ENCODE results near the gene PACS1.
"Not testable (repeated sequence)": the region's sequence is repeated elsewhere in the genome, so short reads cannot be mapped to it uniquely, and the experiment has no call there.

PACS1 gene

GRCh38 chr11:66264383-66264782 lies 194.3 kb downstream of the PACS1 start:
- no peak for DNase-seq

GRCh38 chr11:66264914-66265313 lies 194.8 kb downstream of the PACS1 start:
- no peak for DNase-seq

GRCh38 chr11:66265531-66266377 lies 195.7 kb downstream of the PACS1 start:
- no peak for DNase-seq

DNA sequence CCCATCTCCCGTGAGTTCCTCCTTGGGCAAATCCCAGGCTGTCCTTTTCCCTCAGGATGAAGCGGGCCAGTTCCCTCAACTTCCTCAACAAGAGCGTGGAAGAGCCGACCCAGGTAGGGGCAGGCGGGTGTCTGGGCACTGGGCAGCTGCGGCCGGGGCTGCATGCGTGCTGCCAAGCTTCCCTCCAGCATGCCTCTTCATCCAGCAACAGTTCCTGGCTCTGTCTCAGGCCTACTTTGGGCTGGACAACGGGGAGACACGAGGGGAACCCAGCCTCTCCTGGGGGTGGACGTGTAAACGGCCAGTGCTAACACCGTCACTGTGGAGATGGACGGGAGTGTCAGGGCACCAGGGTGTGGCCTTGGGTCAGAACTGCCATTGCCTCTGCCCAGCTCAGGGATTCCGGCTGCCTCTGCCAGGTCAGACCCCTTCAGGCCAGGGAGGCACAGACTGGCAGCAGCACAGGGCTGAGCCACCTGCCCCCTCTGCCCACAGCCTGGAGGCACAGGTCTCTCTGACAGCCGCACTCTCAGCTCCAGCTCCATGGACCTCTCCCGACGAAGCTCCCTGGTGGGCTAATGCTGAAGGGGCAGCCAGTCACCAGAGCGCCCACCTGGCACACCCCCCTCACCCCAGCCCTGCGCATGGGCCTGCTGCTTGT lies 196.4 kb downstream of the PACS1 start:
- DNase-seq = no peak

DNA sequence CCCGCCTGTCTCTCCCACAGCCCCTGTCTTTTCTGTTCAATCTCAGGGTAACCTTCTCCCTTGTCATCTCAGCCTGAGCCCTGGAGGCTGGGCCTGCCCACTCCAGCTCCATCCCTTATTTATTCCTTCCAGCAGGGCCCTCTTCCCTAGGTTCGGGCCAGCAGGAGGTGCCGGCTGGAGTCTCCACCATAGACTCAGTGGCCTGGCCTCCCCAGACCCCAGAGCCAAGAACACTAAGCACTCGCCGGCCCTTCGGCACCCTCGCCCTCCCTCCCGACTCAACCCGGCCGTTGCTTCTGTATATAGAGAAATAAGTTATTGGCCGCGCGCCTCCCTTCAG lies 196.9 kb downstream of the PACS1 start:
- no peak for DNase-seq

GRCh38 chr11:66267379-66268243 lies 197.5 kb downstream of the PACS1 start:
- DNase-seq = peak; percentile 73

DNA sequence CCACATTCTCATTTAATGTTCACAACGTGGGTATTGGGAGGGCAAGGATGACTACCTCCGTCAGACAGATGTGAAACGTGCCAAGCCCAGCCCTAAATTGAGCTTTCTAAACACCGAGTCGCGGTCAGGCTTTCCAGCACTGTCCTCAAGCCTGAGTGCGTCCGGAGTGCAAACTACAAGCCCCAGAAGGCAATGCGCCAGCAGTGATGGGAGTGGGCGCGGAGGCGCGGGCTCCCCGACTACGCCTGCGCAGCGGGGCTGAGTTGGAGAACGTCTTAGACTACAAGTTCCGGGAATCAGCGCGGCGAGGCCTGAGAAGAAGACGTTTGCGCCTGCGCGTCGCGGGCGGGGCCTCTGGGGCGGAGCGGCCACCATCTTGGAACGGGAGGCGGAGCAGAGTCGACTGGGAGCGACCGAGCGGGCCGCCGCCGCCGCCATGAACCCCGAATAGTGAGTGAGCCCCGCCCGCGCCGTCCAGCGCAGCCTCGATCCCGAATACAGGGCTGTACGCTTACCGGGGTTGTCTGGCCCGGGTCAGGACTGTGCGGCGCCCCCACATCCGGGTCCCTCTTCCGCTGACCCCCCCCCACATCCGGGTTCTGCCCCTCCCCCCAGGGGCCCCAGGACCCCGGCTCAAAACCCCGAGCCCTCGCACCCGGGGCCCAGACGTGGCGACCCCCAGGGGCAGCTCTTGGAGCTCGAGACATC lies 198.3 kb downstream of the PACS1 start, which contains the start of gene RAB1B:
TSS of gene RAB1B (plus strand) at position 396 of the 708 bp plus-strand sequence. CDS start at position 437, 41 bp downstream.
- peak; percentile 100 for DNase-seq

GRCh38 chr11:66268952-66269905 lies 199.2 kb downstream of the PACS1 start:
- no peak for DNase-seq

DNA sequence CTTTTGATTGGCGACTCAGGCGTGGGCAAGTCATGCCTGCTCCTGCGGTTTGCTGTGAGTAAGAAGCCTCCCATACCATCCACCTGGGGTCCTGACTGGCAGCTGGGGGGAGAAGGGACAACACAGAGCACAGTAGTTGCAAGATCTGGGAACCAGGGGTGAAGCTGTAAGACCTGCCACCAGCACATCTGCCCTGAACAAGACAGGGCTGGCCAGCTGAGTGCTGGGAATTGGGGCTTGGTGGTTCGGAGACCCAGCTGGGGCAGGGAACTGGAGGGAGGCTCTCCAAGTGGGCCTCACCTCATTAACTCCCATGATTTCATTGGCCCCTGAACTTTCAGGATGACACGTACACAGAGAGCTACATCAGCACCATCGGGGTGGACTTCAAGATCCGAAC lies 201.7 kb downstream of the PACS1 start:
- DNase-seq = no peak

DNA sequence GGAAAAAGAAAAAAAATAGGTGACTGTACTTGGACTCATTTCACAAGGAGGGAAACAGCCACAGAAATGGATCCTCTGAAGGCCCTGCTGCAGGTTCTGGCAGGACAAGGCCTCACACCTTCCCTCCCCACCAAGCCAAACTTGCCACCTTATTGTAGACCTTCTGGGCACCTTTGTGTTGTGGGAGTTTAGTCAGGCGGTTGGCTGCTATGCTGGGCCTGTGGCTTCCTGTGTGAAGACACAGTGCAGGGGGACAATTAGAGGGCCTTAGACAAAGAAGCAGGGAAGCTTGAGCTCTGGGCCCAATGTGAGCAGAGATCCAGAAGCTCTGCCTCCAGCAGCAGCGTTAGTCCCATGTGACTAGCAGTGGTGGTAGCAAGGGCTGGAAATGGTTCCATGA lies 202.5 kb downstream of the PACS1 start:
- DNase-seq = no peak

DNA sequence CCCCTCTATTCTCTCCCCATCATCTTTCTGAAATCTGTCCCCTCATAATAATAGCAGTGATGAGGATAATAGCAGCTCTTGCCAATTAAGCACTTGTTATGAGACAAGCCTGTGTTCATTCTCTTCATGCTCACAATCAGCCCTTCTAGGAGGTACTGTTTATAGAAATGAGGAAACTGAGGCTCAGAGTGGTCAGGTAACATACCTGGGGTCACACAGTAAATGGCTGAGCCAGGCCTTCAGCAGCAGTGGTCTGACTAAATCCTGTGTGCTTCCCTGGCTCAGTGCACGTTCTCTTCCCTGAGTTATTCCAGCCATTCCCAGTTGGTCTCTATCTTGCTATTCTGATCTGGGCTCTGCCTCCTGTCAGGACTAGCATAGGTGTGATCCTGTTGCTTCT lies 204.1 kb downstream of the PACS1 start:
- no peak for DNase-seq

DNA sequence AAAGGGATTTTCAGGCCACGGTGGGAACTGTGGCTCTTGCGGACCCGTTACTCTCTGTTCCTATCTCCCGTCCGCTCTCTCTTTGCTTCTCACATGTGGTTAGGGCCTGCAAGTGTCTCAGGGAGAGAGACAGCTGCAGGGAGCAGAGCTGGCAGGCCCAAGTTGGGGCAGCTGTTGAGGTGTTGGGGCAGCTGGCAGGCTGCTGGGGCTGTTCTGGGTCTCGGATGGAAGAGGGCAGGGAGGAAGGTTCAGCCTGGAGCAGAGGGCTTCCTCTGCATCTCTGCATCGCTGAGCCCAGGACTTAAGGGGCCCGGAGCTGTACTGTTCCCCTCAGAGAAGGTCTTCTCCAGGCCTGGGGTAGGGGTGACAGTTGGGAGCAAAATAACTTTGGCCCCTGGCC lies 205.3 kb downstream of the PACS1 start:
- DNase-seq = no peak

- no peak for DNase-seq
Measured at GRCh38 chr11:66275984-66276612, 206.0 kb downstream of the PACS1 start.

DNA sequence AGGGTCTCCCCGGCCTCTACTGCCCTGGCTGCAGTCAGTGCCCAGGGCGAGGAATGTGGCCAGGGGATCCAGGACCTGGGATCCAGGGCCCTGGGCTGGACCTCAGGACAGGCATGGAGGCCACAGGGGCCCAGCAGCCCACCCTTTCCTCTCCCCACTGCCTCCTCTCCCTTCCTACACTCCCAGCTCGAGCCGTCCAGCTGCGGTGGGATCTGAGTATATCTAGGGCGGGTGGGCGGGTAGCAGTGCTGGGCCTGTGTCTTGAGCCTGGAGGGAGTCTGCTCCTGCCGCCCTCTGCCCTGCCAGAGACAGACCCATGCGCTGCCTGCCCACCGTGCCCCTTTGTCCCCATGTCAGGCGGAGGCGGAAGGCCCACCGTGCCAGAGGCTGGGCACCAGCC lies 206.5 kb downstream of the PACS1 start:
- DNase-seq = not testable (repeated sequence)

DNA sequence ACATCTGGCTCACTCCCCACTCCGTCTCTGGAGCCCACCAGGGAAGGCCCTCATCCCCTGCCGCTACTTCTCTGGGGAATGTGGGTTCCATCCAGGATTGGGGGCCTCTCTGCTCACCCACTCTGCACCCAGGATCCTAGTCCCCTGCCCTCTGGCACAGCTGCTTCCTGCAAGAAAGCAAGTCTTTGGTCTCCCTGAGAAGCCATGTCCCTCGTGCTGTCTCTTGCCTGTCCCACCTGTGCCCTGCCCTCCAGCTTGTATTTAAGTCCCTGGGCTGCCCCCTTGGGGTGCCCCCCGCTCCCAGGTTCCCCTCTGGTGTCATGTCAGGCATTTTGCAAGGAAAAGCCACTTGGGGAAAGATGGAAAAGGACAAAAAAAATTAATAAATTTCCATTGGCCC lies 207.0 kb downstream of the PACS1 start:
- DNase-seq = not testable (repeated sequence)

DNA sequence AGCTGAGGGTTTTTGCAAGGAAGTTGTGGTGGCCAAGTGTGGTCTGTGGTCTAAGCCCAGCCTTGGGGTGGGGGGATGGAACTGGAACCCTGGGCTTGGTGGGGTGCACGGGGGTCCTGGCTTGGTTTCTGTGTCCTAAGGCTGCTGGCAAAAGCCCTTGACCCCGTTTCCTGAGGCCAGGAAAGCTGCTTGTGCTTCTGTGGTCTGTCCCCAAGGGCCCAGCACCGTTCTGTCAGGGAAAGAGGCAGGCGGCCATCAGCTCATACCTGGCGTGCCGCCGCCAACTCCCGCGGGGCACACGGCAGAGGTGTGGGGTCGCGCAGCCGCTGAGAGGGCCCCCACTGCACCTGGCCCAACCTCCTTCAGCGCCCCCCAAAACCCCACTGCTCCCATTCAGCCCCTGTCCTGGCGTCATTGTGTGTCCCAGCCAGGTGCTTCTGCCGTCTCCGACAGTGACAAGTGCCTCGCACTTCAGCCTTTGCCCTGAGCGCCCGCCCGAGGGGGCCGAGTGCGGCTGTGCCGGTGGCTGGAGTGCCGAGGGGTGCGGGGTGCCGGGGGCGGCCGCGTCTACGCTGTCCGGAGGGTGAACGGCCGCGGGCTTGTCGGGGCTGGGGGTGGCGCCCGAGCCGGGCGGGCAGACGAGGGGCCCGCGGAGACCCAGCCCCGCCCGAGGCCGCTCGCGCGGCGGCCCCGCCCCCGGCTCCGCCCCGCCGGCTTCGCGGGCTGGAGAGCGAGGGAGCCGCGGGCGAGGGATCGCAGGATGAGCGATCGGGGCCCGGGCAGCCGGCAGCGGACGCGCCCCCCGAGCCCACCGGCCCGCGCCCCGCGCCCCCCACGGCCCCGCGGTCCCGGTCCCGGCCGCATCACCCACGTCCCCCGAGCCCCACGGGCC lies 207.6 kb downstream of the PACS1 start, which contains the start of gene CNIH2:
TSS of gene CNIH2 (plus strand) at position 705 of the 892 bp plus-strand sequence. CDS start 282 bp downstream, outside the sequence.
- DNase-seq = no peak

- DNase-seq = no peak
Measured at GRCh38 chr11:66278363-66279091, 208.5 kb downstream of the PACS1 start.

GRCh38 chr11:66279092-66279734 lies 209.1 kb downstream of the PACS1 start:
- no peak for DNase-seq

GRCh38 chr11:66280428-66280827 lies 210.4 kb downstream of the PACS1 start:
- no peak for DNase-seq

All from activated CD4-positive, alpha-beta T cell treated with anti-CD3 and anti-CD28 coated beads for 1 hour (primary cell).